ENCODE data around the gene C10orf143. TPM values are rescaled to one million over a fixed set of nuclear protein-coding genes. Genes with fewer than 3 reads are reported as not detected.
"Not testable (repeated sequence)": the region's sequence is repeated elsewhere in the genome, so short reads cannot be mapped to it uniquely, and the experiment has no call there.

Gene C10orf143
- total and polyA plus RNA-seq, 2 experiments from 2014 or later, result 0.76 to 5.4 TPM

DNA sequence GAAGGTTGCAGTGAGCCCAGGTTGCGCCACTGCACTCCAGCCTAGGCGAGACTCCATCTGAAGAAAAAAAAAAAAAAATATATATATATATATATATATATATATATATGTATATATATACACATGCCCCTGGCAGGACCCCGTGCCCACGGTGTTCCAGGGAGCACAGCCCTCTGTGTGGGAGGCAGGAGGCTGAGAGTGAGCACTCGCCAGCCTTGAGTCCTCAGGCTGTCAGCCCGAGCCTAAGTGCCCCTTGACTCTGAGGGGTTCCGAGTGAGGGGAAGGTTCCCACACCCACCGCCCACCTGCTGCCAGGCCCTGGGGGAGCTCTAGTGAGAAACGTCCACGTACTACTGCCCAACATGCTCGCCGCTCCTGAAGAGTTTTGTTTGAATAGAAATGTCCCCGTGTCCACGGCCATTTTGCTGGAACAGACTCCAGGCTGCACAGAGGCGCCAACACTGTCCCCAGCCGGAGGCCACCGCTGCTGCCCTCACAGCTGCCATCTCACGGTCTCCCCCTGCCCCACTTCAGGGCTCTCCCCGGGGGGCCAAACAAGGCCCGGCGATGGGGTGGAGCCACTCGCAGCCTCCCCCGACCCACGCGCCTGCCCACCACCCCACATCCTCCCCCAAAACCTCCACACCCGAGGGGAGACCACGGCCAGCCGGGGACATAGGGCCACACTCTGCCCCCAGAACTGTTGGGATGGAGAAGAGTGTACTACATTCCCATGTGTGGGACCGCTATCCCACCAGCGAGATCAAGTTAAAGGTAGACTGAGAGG is 83.8 kb downstream of the C10orf143 start:
- TF ChIP-seq EZH2phosphoT487 (IDR thresholded peaks at IDR 0.05; ENCODE audit: insufficient read depth, low read depth) (no peak), EZH2 (IDR thresholded peaks at IDR 0.05; ENCODE audit: insufficient read depth, poor library complexity, severe bottlenecking) (no peak)
- no peaks in the 10 kb centered on the region for H3K9me3 ChIP-seq (ENCODE audit: low read depth)
- no peak overlapping the region for H3K27ac ChIP-seq
- in situ Hi-C loops (cut with MboI), result no loop called here
- H3K4me1 ChIP-seq (ENCODE audit: insufficient read depth), result peaks cover 22% of the 10 kb centered on the region
- no peaks in the 10 kb centered on the region for H3K27me3 ChIP-seq (replicated peaks; ENCODE audit: insufficient read depth)
- H3K36me3 ChIP-seq (ENCODE audit: low read depth), result no peaks in the 10 kb centered on the region
- no peak for DNase-seq
- H3F3A ChIP-seq (ENCODE audit: insufficient read depth), result peaks cover 6% of the 10 kb centered on the region
- no peaks in the 10 kb centered on the region for H3K9me2 ChIP-seq (ENCODE audit: insufficient read depth)
- no peaks in the 10 kb centered on the region for H3K79me2 ChIP-seq (ENCODE audit: insufficient read depth)
- 94% methylated on average over 21 to 30 of the region's 30 CpGs for WGBS, 2 experiments (ENCODE audit: low coverage in 1 of 2, low lambda C conversion rate in 2 of 2, missing lambda C conversion rate in 2 of 2)
- H2AFZ ChIP-seq, result no peak overlapping the region
- no peak overlapping the region for H3K4me2 ChIP-seq (ENCODE audit: unreplicated experiment)
- H4K20me1 ChIP-seq (ENCODE audit: insufficient read depth), result no peaks in the 10 kb centered on the region
- H3K9ac ChIP-seq, result no peak overlapping the region
- H3K4me3 ChIP-seq, result no peak overlapping the region

DNA sequence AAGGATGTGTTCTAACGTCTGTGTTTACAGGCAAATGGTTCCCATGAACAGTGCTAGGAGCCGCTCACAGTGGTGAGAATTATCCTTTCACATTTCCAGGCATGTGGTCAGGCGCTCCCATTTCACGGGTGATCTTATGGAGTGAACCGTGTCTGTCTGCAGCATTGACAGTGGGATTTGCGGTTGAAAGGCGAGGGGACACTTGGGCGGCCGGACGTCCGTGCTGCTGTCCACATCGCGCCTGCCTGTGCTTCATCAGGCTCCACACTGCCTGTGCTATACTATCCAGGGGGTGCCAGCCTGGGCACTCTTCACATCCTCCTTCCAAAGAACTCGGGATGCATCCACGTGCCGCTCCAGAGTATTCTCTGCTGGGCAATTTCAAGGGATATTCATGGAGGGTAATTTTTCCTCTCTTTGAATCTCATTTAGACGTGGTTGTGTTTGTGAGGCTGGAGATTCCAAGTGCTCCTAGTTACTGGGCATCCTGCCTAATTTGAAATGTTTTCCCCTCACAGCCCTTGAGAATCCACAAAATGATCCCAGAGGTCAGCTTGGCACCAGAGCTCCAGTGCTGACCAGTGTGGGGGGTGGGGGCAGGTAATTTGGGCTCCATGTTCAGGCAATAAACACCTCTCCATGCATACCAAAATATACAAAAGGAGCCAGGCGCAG is 84.7 kb downstream of the C10orf143 start:
- Histone ChIP-seq H4K20me1 (ENCODE audit: insufficient read depth) (no peaks in the 10 kb centered on the region), H3K4me1 (ENCODE audit: insufficient read depth) (peaks cover 30% of the 10 kb centered on the region), H2AFZ (no peak overlapping the region), H3K27ac (no peak overlapping the region), H3K9me3 (ENCODE audit: low read depth) (no peaks in the 10 kb centered on the region), H3K9ac (no peak overlapping the region), H3K4me3 (no peak overlapping the region), H3K9me2 (ENCODE audit: insufficient read depth) (no peaks in the 10 kb centered on the region), H3F3A (ENCODE audit: insufficient read depth) (peaks cover 12% of the 10 kb centered on the region), H3K27me3 (replicated peaks; ENCODE audit: insufficient read depth) (no peaks in the 10 kb centered on the region), H3K4me2 (ENCODE audit: unreplicated experiment) (no peak overlapping the region), H3K79me2 (ENCODE audit: insufficient read depth) (no peaks in the 10 kb centered on the region), H3K36me3 (ENCODE audit: low read depth) (no peaks in the 10 kb centered on the region)
- no peak for DNase-seq
- TF ChIP-seq EZH2phosphoT487 (IDR thresholded peaks at IDR 0.05; ENCODE audit: insufficient read depth, low read depth), result no peak
- in situ Hi-C loops (cut with MboI), result no loop called here
- 88 to 92% methylated on average over 18 of the region's 18 CpGs for WGBS, 2 experiments (ENCODE audit: low coverage in 1 of 2, low lambda C conversion rate in 2 of 2, missing lambda C conversion rate in 2 of 2)

DNA sequence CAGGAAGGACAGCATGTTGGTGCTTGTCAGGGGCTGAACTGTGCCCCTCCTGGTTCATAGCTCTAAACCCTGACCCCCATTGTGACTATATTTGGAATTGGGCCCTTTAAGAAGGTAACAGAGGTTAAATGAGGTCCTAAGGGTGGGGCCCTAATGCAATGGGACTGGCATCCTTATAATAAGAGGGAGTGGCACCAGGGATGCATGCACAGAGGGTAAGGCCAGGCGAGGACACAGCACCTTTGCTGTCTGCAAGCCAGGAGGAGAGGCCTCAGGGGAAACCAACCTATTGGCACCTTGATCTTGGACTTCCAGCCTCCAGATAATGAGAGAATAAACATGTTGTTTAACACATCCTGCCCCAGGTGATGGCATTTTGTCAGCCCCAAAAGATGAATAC is 85.3 kb downstream of the C10orf143 start:
- H3K27ac ChIP-seq, result no peak overlapping the region
- H3K4me2 ChIP-seq (ENCODE audit: unreplicated experiment), result no peak overlapping the region
- H3K4me3 ChIP-seq, result no peak overlapping the region
- peaks cover 36% of the 10 kb centered on the region for H3K4me1 ChIP-seq (ENCODE audit: insufficient read depth)
- H3K9ac ChIP-seq, result no peak overlapping the region
- TF ChIP-seq EZH2 (IDR thresholded peaks at IDR 0.05; ENCODE audit: insufficient read depth, poor library complexity, severe bottlenecking) (no peak), EZH2phosphoT487 (IDR thresholded peaks at IDR 0.05; ENCODE audit: insufficient read depth, low read depth) (no peak)
- H3K27me3 ChIP-seq (replicated peaks; ENCODE audit: insufficient read depth), result no peaks in the 10 kb centered on the region
- peaks cover 19% of the 10 kb centered on the region for H3F3A ChIP-seq (ENCODE audit: insufficient read depth)
- H2AFZ ChIP-seq, result no peak overlapping the region
- H3K9me3 ChIP-seq (ENCODE audit: low read depth), result no peaks in the 10 kb centered on the region
- H4K20me1 ChIP-seq (ENCODE audit: insufficient read depth), result no peaks in the 10 kb centered on the region
- WGBS, 2 experiments (ENCODE audit: low coverage in 1 of 2, low lambda C conversion rate in 2 of 2, missing lambda C conversion rate in 2 of 2), result 92 to 100% methylated on average over 1 of the region's 1 CpG
- no peaks in the 10 kb centered on the region for H3K36me3 ChIP-seq (ENCODE audit: low read depth)
- DNase-seq, result no peak
- in situ Hi-C loops (cut with MboI), result no loop called here
- no peaks in the 10 kb centered on the region for H3K9me2 ChIP-seq (ENCODE audit: insufficient read depth)
- H3K79me2 ChIP-seq (ENCODE audit: insufficient read depth), result no peaks in the 10 kb centered on the region

DNA sequence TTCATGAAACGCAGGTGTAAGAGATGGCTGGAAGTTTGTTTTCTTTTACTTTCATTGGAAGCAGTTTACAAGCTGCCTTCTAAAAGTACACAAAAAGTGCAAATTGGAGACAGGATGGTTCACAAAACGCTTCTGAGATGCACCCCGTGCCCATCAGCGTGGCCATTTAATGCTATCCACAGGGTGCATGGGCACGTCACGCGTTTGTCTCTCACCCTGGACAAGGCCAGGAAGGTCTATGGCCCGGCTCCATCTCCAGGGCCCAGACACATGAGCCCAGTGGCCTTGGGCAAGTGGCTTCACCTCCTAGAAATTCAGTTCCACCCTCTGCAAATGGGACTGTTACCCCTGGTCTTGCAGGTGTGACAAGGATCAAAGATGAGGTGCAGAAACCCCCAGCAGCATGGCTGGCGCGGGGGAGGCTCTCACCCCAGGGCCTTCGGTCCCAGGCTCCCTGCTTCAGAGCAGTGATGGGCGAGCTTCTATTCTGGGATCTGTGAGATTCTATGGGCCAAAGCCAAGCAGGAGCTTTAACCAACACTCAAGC is 85.8 kb downstream of the C10orf143 start:
- TF ChIP-seq EZH2phosphoT487 (IDR thresholded peaks at IDR 0.05; ENCODE audit: insufficient read depth, low read depth), result no peak
- TF ChIP-seq EZH2 (IDR thresholded peaks at IDR 0.05; ENCODE audit: insufficient read depth, poor library complexity, severe bottlenecking), result no peak
- no peaks in the 10 kb centered on the region for H4K20me1 ChIP-seq (ENCODE audit: insufficient read depth)
- 97 to 98% methylated on average over 12 of the region's 12 CpGs for WGBS, 2 experiments (ENCODE audit: low coverage in 1 of 2, low lambda C conversion rate in 2 of 2, missing lambda C conversion rate in 2 of 2)
- H3K79me2 ChIP-seq (ENCODE audit: insufficient read depth), result no peaks in the 10 kb centered on the region
- no peaks in the 10 kb centered on the region for H3K27me3 ChIP-seq (replicated peaks; ENCODE audit: insufficient read depth)
- H3K4me1 ChIP-seq (ENCODE audit: insufficient read depth), result peaks cover 39% of the 10 kb centered on the region
- H3K27ac ChIP-seq, result no peak overlapping the region
- no peaks in the 10 kb centered on the region for H3K36me3 ChIP-seq (ENCODE audit: low read depth)
- H3K9me3 ChIP-seq (ENCODE audit: low read depth), result no peaks in the 10 kb centered on the region
- DNase-seq, result no peak
- H3K9me2 ChIP-seq (ENCODE audit: insufficient read depth), result no peaks in the 10 kb centered on the region
- no peak overlapping the region for H3K9ac ChIP-seq
- peaks cover 23% of the 10 kb centered on the region for H3F3A ChIP-seq (ENCODE audit: insufficient read depth)
- H3K4me2 ChIP-seq (ENCODE audit: unreplicated experiment), result no peak overlapping the region
- in situ Hi-C loops (cut with MboI), result no loop called here
- H3K4me3 ChIP-seq, result no peak overlapping the region
- no peak overlapping the region for H2AFZ ChIP-seq

DNA sequence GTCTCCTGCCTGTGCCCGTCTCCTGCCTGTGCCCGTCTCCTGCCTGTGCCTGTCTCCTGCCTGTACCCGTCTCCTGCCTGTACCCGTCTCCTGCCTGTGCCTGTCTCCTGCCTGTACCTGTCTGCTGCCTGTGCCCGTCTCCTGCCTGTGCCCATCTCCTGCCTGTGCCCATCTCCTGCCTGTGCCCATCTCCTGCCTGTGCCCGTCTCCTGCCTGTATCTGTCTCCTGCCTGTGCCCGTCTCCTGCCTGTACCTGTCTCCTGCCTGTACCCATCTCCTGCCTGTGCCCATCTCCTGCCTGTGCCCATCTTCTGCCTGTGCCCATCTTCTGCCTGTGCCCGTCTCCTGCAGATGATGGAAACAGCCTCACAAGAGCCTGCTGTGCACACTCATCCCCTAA is 86.3 kb downstream of the C10orf143 start:
- peaks cover 39% of the 10 kb centered on the region for H3K4me1 ChIP-seq (ENCODE audit: insufficient read depth)
- in situ Hi-C loops (cut with MboI); H3K4me3 ChIP-seq; H4K20me1 ChIP-seq (ENCODE audit: insufficient read depth); H3K9me3 ChIP-seq (ENCODE audit: low read depth); H3K9ac ChIP-seq; H3K9me2 ChIP-seq (ENCODE audit: insufficient read depth); H3K4me2 ChIP-seq (ENCODE audit: unreplicated experiment); H2AFZ ChIP-seq; H3K36me3 ChIP-seq (ENCODE audit: low read depth); H3K27ac ChIP-seq; DNase-seq; H3K79me2 ChIP-seq (ENCODE audit: insufficient read depth); H3K27me3 ChIP-seq (replicated peaks; ENCODE audit: insufficient read depth): not testable (repeated sequence)
- WGBS, 2 experiments (ENCODE audit: low coverage in 1 of 2, low lambda C conversion rate in 2 of 2, missing lambda C conversion rate in 2 of 2), result 95% methylated on average over 4 to 8 of the region's 8 CpGs
- peaks cover 24% of the 10 kb centered on the region for H3F3A ChIP-seq (ENCODE audit: insufficient read depth)

Measured in GM23248 (cell line).